ENCODE measurements around the gene MYT1. TPM values are rescaled to one million over a fixed set of nuclear protein-coding genes. Genes with fewer than 3 reads are reported as not detected.

Gene MYT1
- total RNA-seq, 2 donors from 2014 or later = 0.99 TPM; not detected in 1

GRCh38 chr20:64222851-64223525 lies 58.7 kb downstream of the MYT1 start:
- peaks cover 5% of the 10 kb centered on the region for H3K4me1 ChIP-seq
- no peak overlapping the region for H3K27ac ChIP-seq
- no peaks in the 10 kb centered on the region for H3K9me3 ChIP-seq
- WGBS, 2 donors = 72 to 81% methylated on average over 18 to 20 of the region's 20 CpGs
- TF ChIP-seq POLR2A (IDR thresholded peaks at IDR 0.05) = no peak
- TF ChIP-seq, protein P1, sequence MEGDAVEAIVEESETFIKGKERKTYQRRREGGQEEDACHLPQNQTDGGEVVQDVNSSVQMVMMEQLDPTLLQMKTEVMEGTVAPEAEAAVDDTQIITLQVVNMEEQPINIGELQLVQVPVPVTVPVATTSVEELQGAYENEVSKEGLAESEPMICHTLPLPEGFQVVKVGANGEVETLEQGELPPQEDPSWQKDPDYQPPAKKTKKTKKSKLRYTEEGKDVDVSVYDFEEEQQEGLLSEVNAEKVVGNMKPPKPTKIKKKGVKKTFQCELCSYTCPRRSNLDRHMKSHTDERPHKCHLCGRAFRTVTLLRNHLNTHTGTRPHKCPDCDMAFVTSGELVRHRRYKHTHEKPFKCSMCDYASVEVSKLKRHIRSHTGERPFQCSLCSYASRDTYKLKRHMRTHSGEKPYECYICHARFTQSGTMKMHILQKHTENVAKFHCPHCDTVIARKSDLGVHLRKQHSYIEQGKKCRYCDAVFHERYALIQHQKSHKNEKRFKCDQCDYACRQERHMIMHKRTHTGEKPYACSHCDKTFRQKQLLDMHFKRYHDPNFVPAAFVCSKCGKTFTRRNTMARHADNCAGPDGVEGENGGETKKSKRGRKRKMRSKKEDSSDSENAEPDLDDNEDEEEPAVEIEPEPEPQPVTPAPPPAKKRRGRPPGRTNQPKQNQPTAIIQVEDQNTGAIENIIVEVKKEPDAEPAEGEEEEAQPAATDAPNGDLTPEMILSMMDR (IDR thresholded peaks at IDR 0.05) = no peak
- intact Hi-C loops (cut with DNase I) = no loop called here
- H3K4me3 ChIP-seq = no peak overlapping the region
- H3K27me3 ChIP-seq = no peaks in the 10 kb centered on the region
- DNase-seq (no peak), ATAC-seq (no peak)
- no peaks in the 10 kb centered on the region for H3K36me3 ChIP-seq (replicated peaks in 1 of 2; ENCODE audit: insufficient read depth in 1 of 2, low read depth in 2 of 2)

- no peaks in the 10 kb centered on the region for H3K27me3 ChIP-seq
- DNase-seq = peak in 2 of 4 donors; percentile 12 to 18
- peaks cover 5% of the 10 kb centered on the region for H3K4me1 ChIP-seq
- TF ChIP-seq, protein P1 (IDR thresholded peaks at IDR 0.05) = peak in 1 of 7 experiments; percentile 10
- TF ChIP-seq POLR2A (IDR thresholded peaks at IDR 0.05) = no peak
- ATAC-seq = no peak
- no peaks in the 10 kb centered on the region for H3K9me3 ChIP-seq
- intact Hi-C loops (cut with DNase I) = no loop called here
- 30 to 51% methylated on average over 6 to 13 of the region's 13 CpGs for WGBS, 2 donors
- H3K36me3 ChIP-seq (replicated peaks in 1 of 2; ENCODE audit: insufficient read depth in 1 of 2, low read depth in 2 of 2) = no peaks in the 10 kb centered on the region
- no peak overlapping the region for H3K4me3 ChIP-seq
- no peak overlapping the region for H3K27ac ChIP-seq
Measured at GRCh38 chr20:64223526-64224067, 59.3 kb downstream of the MYT1 start.

- Histone ChIP-seq H3K36me3 (replicated peaks in 1 of 2; ENCODE audit: insufficient read depth in 1 of 2, low read depth in 2 of 2) (no peaks in the 10 kb centered on the region), H3K27me3 (no peaks in the 10 kb centered on the region), H3K27ac (peak overlapping the region in 1 of 4 donors; percentile 8), H3K4me3 (no peak overlapping the region), H3K9me3 (no peaks in the 10 kb centered on the region), H3K4me1 (peaks cover 5% of the 10 kb centered on the region)
- WGBS, 2 donors = 61 to 70% methylated on average over 10 of the region's 10 CpGs
- ATAC-seq (no peak), DNase-seq (peak in 1 of 4 donors; percentile 14)
- intact Hi-C loops (cut with DNase I) = no loop called here
- TF ChIP-seq POLR2A (IDR thresholded peaks at IDR 0.05) = no peak
- TF ChIP-seq, protein P1 (IDR thresholded peaks at IDR 0.05) = no peak
Measured at GRCh38 chr20:64224351-64225170, 60.3 kb downstream of the MYT1 start.

DNA sequence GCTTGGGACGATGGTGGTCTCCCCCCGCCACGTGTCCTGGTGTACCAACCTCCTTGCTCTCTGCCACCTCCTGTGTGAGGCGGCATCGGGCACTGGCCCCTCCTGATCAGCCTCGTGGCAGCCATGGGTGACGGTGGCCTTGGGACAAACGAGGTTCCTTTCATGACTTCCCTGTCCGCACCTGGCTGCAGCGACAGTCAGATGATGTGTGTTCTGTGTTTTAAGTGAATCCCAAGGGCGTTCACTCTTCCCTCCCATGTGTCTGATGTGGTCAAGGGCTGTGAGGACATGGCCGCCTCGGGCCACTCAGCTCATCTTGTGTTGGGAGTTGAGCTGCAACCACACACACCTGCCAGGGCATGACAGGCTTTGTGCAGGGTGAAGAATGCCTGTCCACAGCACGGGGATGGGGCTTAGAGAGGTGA lies 60.9 kb downstream of the MYT1 start:
- intact Hi-C loops (cut with DNase I) = no loop called here
- Histone ChIP-seq H3K27me3 (no peaks in the 10 kb centered on the region), H3K27ac (no peak overlapping the region), H3K9me3 (no peaks in the 10 kb centered on the region), H3K36me3 (replicated peaks in 1 of 2; ENCODE audit: insufficient read depth in 1 of 2, low read depth in 2 of 2) (no peaks in the 10 kb centered on the region), H3K4me3 (no peak overlapping the region), H3K4me1 (peaks cover 5% of the 10 kb centered on the region)
- no peak for DNase-seq
- 71 to 82% methylated on average over 12 to 14 of the region's 14 CpGs for WGBS, 2 donors
- no peak for ATAC-seq
- TF ChIP-seq, protein P1 (IDR thresholded peaks at IDR 0.05) = no peak
- no peak for TF ChIP-seq POLR2A (IDR thresholded peaks at IDR 0.05)
